Stimulated activated CD8-positive, alpha-beta memory T cell treated with anti-CD3 and anti-CD28 coated beads, Interleukin-2, amount 100 ng/mL, for 48 hours (primary cell): ENCODE measurements around the gene KLK2.
"Not testable (repeated sequence)": the region's sequence is repeated elsewhere in the genome, so short reads cannot be mapped to it uniquely, and the experiment has no call there.

Experiments used
- DNase-seq, 2 donors: peaks; one replicate each; pipeline ENCODE4 v3.0.0-alpha.2; 2020; ENCODE audit warnings: low read depth in 2 of 2

The KLK2 gene

GRCh38 chr19:50894478-50895356 lies 21.5 kb downstream of the KLK2 start:
- no peak for DNase-seq

- not testable (repeated sequence) for DNase-seq
Observed at GRCh38 chr19:50896089-50896590, 22.9 kb downstream of the KLK2 start.

DNA sequence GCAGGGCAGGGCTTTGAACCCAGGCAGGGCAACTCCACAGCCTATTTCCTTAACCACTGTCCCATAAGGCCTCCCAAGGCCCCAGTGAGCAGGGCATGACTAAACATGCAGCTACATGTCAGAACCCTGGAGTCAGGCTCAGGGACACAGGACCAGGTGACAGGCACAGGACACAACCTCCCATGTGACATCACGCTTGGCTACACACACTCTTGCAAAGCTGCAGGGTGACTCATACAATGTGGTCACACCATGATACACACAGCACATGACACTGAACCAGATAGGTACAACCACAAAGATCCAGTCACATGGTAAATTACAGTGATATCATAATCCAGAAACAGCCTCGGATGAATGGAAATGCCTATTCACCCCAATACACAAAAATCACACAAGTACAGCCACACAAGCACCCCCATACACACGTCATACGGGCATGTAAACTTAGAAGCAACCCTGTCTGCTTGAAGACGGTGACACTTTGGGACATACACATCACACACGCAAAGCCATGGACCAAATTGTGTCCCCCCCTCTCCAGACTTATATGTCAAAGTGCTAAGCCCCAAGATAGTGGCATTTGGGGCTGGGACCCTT lies 23.5 kb downstream of the KLK2 start:
- no peak for DNase-seq

DNA sequence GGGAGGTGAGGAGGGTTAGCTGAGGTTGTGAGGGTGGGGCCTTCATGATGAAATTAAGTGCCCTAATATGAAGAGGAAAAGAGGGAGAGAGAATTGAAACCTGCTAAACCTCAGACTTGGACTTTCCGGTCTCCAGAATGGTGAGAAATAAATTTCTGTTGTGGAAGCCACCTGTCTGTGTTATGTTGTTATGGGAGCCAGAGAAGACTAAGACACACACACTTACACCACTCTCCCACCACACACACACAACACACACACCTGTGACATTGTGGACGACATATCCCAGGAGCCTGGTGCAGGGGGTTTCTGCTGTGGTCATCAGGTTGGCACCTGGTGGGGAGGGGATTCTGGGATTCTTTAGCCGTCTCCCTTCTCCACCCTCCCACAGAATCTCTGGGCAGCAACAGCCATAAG lies 24.0 kb downstream of the KLK2 start:
- no peak for DNase-seq

DNA sequence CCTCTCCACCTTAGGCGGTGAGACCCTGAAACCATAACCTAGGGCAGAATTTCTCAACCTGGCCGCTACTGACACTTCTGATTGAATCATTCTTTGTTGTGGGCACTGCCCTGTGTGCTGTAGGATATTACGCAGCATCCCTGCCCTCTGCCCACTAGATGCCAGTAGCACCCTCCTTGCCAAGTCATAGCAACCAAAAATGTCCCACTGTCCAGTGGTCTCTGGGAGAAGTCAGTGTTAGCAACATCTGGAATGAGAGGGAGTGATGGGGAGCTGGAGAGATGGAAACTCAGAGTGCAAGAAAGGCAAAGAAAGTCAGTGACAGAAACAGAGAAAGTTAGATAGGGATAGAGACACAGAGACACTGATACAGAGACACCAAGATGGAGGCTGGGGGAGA lies 24.4 kb downstream of the KLK2 start:
- DNase-seq = no peak

- no peak for DNase-seq
Observed at GRCh38 chr19:50898018-50898417, 24.8 kb downstream of the KLK2 start.

DNA sequence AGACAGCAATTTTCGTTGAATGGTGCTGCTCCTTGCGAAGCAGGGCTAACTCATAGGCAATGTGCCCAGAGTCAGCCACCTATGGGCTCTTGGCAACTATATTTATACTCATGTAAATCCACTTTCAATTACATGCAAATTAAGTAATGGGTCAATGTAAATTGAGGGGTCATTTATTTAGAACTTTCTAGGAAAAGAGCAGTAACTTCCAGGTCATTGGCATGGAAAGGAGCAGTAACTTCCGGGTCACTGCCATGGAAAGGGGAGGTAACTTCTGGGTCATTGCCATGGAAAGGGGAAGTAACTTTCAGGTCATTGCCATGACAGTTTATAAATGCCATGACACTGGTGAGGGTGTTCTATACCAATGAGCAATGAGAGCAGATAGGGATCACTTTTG lies 26.3 kb downstream of the KLK2 start:
- DNase-seq = no peak

DNA sequence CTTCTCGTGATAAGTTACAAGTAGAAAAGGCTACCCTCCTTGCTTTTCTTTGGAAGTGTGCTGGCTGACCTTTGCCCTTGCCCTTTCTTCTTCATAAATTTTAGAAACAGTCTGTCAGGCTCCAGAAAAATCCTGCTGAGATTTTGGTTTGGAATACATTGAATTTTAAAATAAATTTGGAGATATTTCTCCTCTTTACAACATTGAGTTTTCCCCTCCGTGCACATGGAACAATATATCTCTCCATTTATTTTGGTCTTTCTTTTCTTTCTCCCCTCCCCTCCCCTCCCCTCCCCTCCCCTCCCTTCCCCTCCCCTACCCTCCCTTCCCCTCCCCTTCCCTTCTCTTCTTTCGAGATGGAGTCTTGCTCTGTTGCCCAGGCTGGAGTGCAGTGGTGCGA lies 29.4 kb downstream of the KLK2 start:
- no peak for DNase-seq

- DNase-seq = peak; percentile 22 to 36
Observed at GRCh38 chr19:50906217-50906616, 33.0 kb downstream of the KLK2 start.

- DNase-seq = no peak
Observed at GRCh38 chr19:50908336-50908735, 35.1 kb downstream of the KLK2 start.

DNA sequence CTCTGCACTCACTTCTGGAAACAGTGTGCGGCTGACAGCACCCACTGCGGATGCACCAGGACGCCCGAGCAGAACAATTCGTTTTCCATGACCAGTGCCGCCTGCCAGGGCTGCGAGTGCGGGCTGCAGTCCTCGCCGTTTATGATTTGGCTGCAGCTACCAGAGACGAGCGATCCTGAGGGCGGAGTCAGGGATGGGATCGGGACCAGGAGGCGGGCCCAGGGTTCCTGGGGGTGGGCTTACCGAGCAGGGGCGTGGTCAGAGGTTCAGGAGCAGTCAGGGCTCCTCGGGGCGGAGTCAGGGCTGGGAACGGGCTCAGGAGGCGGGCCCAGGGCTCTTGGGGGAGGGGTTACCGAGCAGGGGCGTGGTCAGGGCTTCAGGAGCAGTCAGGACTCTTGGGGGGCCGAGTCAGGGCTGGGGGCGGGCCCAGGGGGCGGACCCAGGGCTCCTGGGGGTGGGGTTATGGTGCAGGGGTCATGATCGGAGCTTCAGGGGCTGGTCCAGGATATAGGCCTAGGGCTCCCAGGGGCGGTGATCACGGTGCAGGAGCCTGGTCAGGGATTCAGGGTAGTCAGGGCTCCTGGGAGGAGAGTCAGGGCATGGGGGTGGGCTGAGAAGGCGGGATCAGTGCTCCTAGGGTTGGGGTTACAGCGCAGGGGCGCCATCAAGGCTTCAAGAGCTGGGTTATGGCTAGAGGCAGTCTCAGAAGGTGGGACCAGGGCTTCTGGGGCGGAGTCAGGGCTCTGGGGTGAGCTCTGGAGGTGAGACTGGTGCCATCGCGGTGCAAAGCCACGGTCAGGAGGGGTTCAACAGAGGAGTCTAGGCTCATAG lies 36.2 kb downstream of the KLK2 start:
- DNase-seq = peak; percentile 23 to 52

DNA sequence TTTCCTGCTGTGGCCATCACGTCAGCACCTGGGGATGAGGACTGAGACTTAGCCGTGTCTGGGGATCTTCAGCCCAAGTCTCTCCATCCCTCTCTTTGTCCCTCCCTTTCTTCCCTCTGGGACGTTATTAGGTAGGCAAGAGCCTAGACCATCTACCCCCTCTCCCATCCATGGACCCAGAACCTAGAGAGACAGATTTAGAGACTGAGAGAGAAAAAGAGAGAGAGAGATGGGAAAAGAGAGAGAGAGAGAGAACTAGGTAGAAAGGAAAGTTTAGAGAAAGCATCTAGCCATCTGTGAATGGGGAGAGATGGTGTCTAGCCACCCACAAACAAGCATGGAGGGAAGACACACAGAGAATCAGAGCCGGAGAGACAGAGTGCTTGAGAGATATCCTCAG lies 37.5 kb downstream of the KLK2 start:
- DNase-seq = no peak

- DNase-seq = no peak
Observed at GRCh38 chr19:50911206-50912101, 38.2 kb downstream of the KLK2 start, which contains the start of gene KLK4. Gene KLK4 (minus strand): TSS chr19:50911395. CDS start chr19:50910738, 657 bp downstream.

- no peak for DNase-seq
Observed at GRCh38 chr19:50912102-50912599, 38.9 kb downstream of the KLK2 start.

- DNase-seq = peak; percentile 16 to 40
Observed at GRCh38 chr19:50912727-50913716, 39.8 kb downstream of the KLK2 start.

DNA sequence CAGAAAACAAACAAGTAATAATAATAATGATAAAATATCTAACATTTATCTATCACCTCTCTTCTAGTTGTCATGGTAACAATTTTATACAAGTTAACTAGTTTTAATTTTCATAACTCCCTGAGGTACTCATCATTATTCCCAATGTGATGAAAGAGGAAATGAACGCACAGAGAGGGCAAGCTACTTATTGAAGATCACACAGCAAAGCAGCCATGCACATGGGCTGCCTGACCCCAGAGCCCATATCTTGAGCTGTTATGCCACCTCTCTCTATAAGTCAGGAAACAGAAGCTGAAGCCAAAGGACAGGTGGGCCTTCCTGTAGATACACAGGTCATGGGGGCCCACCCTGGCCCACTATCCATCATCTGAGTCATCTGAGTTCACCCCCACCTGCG lies 42.8 kb downstream of the KLK2 start:
- DNase-seq = no peak

DNA sequence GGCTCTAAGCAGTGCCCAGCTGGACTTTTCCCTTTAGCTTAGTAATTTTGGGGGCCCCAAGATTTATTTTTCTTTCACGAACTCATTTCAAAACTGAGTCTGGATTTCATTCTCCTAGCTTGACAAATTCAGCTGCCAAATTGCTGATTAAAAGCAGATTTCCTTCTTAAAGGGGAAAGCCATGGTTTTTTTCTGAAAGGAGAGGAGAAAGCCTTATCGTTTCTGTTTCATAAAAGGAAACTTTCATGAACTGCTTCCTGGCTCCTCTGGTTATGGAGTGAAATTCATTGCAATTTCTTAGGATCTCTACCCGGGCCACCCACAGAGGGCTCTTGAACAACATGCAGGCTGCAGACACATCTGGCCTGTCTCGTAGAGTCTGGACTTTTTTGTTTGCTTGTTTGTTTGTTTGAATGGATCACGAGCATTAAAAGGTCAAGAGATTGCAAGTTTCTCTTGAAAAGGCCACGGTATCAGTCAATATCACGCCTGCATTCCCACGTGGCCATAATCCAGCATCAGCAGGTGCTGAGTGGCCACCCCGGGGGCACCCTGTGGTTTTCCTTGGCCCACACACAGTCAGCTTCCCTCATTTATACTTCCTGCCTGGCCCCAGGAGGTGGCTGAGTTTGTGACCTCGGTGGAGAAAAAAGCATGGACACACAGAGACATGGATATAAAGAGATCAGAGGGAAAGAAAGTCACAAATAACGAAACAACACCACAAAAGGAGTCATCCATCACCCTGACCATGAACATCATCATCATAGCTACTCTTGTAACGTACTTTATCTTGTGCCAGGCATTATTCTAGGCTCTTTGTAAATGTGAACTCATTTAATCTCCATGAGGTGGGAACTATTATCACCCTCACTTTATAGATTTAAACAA lies 48.4 kb downstream of the KLK2 start:
- DNase-seq = no peak

DNA sequence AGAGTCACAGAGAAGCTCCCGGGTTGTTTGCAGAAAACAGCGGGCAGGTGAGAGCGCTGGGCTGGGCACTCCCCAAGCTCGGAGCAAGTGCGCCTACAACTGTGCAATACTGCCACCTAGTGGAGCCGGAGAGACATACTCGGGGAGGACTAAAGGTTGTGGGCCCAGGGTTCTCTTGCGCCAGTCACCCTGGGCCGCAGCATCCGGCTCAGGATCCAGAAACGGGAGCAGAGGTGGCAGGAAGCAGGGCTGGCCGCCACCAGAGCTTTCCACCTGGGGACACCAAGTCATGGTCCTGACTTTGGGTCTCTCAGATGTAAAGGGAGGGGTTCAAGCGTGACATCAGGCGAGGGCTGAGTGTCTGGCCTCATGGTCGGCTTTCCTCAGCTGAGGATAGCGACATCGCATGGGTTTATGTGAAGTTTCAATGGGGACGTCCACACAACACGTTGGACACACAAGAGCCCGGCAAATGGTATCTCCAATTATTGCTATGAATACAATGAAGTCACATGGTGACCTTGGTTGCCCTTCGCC lies 49.1 kb downstream of the KLK2 start:
- peak; percentile 50 to 62 for DNase-seq
